ENCODE data around the gene ZNF276. TPM values are rescaled to one million over a fixed set of nuclear protein-coding genes. Genes with fewer than 3 reads are reported as not detected.

Gene ZNF276
- total RNA-seq, 4 donors from 2014 or later: 6.4 to 41.5 (median 20.8) TPM

GRCh38 chr16:89748076-89748475 lies 26.7 kb downstream of the ZNF276 start:
- no peaks in the 10 kb centered on the region for H3K9me3 ChIP-seq
- intact Hi-C loops (cut with DNase I; ENCODE audit: low total_unique reads): no loop called here
- no peaks in the 10 kb centered on the region for H3K36me3 ChIP-seq
- no peaks in the 10 kb centered on the region for H3K27me3 ChIP-seq
- no peaks in the 10 kb centered on the region for H3K4me1 ChIP-seq
- no peak for DNase-seq
- no peak overlapping the region for H3K27ac ChIP-seq
- no peak overlapping the region for H3K4me3 ChIP-seq
- no peak for TF ChIP-seq POLR2A (IDR thresholded peaks at IDR 0.05)

DNA sequence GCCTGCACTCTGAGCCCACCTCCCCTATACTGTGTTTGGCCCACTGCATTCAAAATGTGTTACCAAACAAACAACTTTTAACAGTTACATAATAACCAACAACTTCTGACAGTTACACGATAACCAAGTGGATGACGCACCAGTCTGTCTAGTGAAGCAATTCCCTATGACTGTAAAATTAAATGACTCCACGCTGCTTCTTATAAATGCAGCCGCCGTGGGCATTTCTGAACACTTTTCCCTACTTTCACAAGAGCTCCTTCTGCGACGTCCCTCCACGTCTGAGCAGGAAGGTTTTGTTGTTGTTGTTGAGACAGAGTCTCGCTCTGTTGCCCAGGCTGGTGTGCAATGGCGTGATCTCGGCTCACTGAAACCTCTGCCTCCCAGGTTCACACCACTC lies 27.6 kb downstream of the ZNF276 start:
- intact Hi-C loops (cut with DNase I; ENCODE audit: low total_unique reads): no loop called here
- no peak overlapping the region for H3K27ac ChIP-seq
- H3K27me3 ChIP-seq: no peaks in the 10 kb centered on the region
- H3K4me1 ChIP-seq: no peaks in the 10 kb centered on the region
- H3K9me3 ChIP-seq: no peaks in the 10 kb centered on the region
- H3K36me3 ChIP-seq: no peaks in the 10 kb centered on the region
- TF ChIP-seq POLR2A (IDR thresholded peaks at IDR 0.05) (no peak), CTCF (IDR thresholded peaks at IDR 0.05) (no peak)
- no peak overlapping the region for H3K4me3 ChIP-seq
- DNase-seq: no peak

- TF ChIP-seq POLR2A (IDR thresholded peaks at IDR 0.05) (no peak), CTCF (IDR thresholded peaks at IDR 0.05) (no peak)
- Histone ChIP-seq H3K9me3 (no peaks in the 10 kb centered on the region), H3K27me3 (no peaks in the 10 kb centered on the region), H3K4me3 (no peak overlapping the region), H3K27ac (no peak overlapping the region), H3K36me3 (no peaks in the 10 kb centered on the region), H3K4me1 (no peaks in the 10 kb centered on the region)
- intact Hi-C loops (cut with DNase I; ENCODE audit: low total_unique reads): no loop called here
- no peak for DNase-seq
Observed at GRCh38 chr16:89749637-89750036, 28.3 kb downstream of the ZNF276 start.

GRCh38 chr16:89759746-89760340 lies 38.5 kb downstream of the ZNF276 start:
- H3K27ac ChIP-seq: no peak overlapping the region
- no peak for TF ChIP-seq POLR2A (IDR thresholded peaks at IDR 0.05)
- TF ChIP-seq CTCF (IDR thresholded peaks at IDR 0.05): no peak
- H3K36me3 ChIP-seq: no peaks in the 10 kb centered on the region
- intact Hi-C loops (cut with DNase I; ENCODE audit: low total_unique reads): no loop called here
- no peak for DNase-seq
- no peaks in the 10 kb centered on the region for H3K4me1 ChIP-seq
- H3K4me3 ChIP-seq: no peak overlapping the region
- no peaks in the 10 kb centered on the region for H3K27me3 ChIP-seq
- H3K9me3 ChIP-seq: no peaks in the 10 kb centered on the region

GRCh38 chr16:89761304-89761922 lies 40.1 kb downstream of the ZNF276 start:
- Histone ChIP-seq H3K27ac (no peak overlapping the region), H3K36me3 (no peaks in the 10 kb centered on the region), H3K9me3 (no peaks in the 10 kb centered on the region), H3K27me3 (no peaks in the 10 kb centered on the region), H3K4me3 (no peak overlapping the region), H3K4me1 (no peaks in the 10 kb centered on the region)
- TF ChIP-seq CTCF (IDR thresholded peaks at IDR 0.05): no peak
- TF ChIP-seq POLR2A (IDR thresholded peaks at IDR 0.05): no peak
- intact Hi-C loops (cut with DNase I; ENCODE audit: low total_unique reads): no loop called here
- DNase-seq: no peak
